Prostate gland (tissue), 2 donors: Measurements from ENCODE around the gene ZSWIM1. TPM values are rescaled to one million over a fixed set of nuclear protein-coding genes. Genes with fewer than 3 reads are reported as not detected.

ENCODE experiments used
- DNase-seq: peaks from one replicate; pipeline ENCODE4 v3.0.0-alpha.2; 2019; ENCODE audit warnings: low spot score
- H3K27ac ChIP-seq, 2 donors: fragments of 200-600 bp; sonication (generic); 2 replicates each; pipeline ENCODE4 v1.5.1; 2017 to 2019
- H3K27me3 ChIP-seq: fragments of 200-600 bp; sonication (generic); replicated peaks from 2 replicates; pipeline ENCODE4 v1.5.1; 2019; ENCODE audit not compliant: insufficient read depth
- H3K36me3 ChIP-seq, 2 donors: fragments of 200-600 bp; sonication (generic); 1 replicate in 1 of 2; 2 replicates in 1 of 2; pipeline versions ENCODE4 v1.5.1 to v1.8.1; 2017 to 2019
- H3K4me1 ChIP-seq: fragments of 200-600 bp; sonication (generic); replicated peaks from 2 replicates; pipeline ENCODE4 v1.5.1; 2019
- H3K4me3 ChIP-seq, 2 donors: fragments of 200-600 bp; sonication (generic); 2 replicates each; pipeline ENCODE4 v1.5.1; 2017 to 2019
- H3K9me3 ChIP-seq: fragments of 200-600 bp; sonication (generic); 2 replicates; pipeline ENCODE4 v1.5.1; 2017
- POLR2A ChIP-seq: fragments of 450-650 bp; IDR thresholded peaks from one replicate; pipeline ENCODE4 v1.6.1; 2016; ENCODE audit warnings: antibody characterized with exemption, mild to moderate bottlenecking
- POLR2AphosphoS5 ChIP-seq: sonication (generic); formaldehyde crosslinking; IDR thresholded peaks from one replicate; pipeline ENCODE4 v1.6.1; 2017; ENCODE audit warnings: antibody characterized with exemption
- WGBS: methylation state at CpG from one replicate; pipeline ENCODE4 v1.1.5; 2018; 5-methylcytosine and 5-hydroxymethylcytosine counted together
- intact Hi-C: fragments of 100-400 bp; cut with DNase I; formaldehyde crosslinking; loops from one replicate; pipeline ENCODE4 v1.14.2; 2022
- total RNA-seq, 2 donors: library from RNA; depleted of rRNA; stranded (reverse); fragments of >200 nt; gene quantifications; one replicate each; pipeline ENCODE4 v1.1.0, GENCODE V29; 2016
- TF ChIP-seq, protein P1 (sequence below), 4 experiments: fragments of 200-600 bp in 2 of 4; fragments of 450-650 bp in 2 of 4; sonication (generic) in 2 of 4; IDR thresholded peaks; 1 replicate in 3 of 4; 2 replicates in 1 of 4; pipeline ENCODE4 v1.5.1; 2016 to 2019; ENCODE audit warnings: antibody characterized with exemption in 4 of 4, mild to moderate bottlenecking in 2 of 4, moderate library complexity in 2 of 4

ZSWIM1 gene
- total RNA-seq, 2 donors from 2014 or later: 13.8 to 17.8 TPM

GRCh38 chr20:45874576-45874975, 6.5 kb upstream of the ZSWIM1 start:
- Histone ChIP-seq H3K4me1 (no peaks in the 10 kb centered on the region), H3K4me3 (no peak overlapping the region), H3K27ac (no peak overlapping the region), H3K27me3 (no peaks in the 10 kb centered on the region), H3K9me3 (no peaks in the 10 kb centered on the region), H3K36me3 (peaks cover 0 to 2% of the 10 kb centered on the region in 2 donors)
- TF ChIP-seq, protein P1, sequence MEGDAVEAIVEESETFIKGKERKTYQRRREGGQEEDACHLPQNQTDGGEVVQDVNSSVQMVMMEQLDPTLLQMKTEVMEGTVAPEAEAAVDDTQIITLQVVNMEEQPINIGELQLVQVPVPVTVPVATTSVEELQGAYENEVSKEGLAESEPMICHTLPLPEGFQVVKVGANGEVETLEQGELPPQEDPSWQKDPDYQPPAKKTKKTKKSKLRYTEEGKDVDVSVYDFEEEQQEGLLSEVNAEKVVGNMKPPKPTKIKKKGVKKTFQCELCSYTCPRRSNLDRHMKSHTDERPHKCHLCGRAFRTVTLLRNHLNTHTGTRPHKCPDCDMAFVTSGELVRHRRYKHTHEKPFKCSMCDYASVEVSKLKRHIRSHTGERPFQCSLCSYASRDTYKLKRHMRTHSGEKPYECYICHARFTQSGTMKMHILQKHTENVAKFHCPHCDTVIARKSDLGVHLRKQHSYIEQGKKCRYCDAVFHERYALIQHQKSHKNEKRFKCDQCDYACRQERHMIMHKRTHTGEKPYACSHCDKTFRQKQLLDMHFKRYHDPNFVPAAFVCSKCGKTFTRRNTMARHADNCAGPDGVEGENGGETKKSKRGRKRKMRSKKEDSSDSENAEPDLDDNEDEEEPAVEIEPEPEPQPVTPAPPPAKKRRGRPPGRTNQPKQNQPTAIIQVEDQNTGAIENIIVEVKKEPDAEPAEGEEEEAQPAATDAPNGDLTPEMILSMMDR (IDR thresholded peaks at IDR 0.05): no peak
- DNase-seq: no peak
- 58% methylated on average over 4 of the region's 4 CpGs for WGBS
- intact Hi-C loops: no loop called here

GRCh38 chr20:45878076-45878761, 2.8 kb upstream of the ZSWIM1 start:
- no peaks in the 10 kb centered on the region for H3K27me3 ChIP-seq
- peaks cover 0 to 2% of the 10 kb centered on the region in 2 donors for H3K36me3 ChIP-seq
- TF ChIP-seq POLR2AphosphoS5 (no peak), POLR2A (no peak)
- TF ChIP-seq, protein P1 (IDR thresholded peaks at IDR 0.05): no peak
- DNase-seq: no peak
- intact Hi-C loops: no loop called here
- 86% methylated on average over 13 of the region's 13 CpGs for WGBS
- no peaks in the 10 kb centered on the region for H3K4me1 ChIP-seq
- H3K9me3 ChIP-seq: no peaks in the 10 kb centered on the region
- H3K4me3 ChIP-seq: no peak overlapping the region
- H3K27ac ChIP-seq: no peak overlapping the region

- H3K27me3 ChIP-seq: no peaks in the 10 kb centered on the region
- 88% methylated on average over 4 of the region's 4 CpGs for WGBS
- DNase-seq: no peak
- no peaks in the 10 kb centered on the region for H3K4me1 ChIP-seq
- no peaks in the 10 kb centered on the region for H3K9me3 ChIP-seq
- H3K4me3 ChIP-seq: no peak overlapping the region
- intact Hi-C loops: no loop called here
- TF ChIP-seq POLR2AphosphoS5 (no peak), POLR2A (no peak)
- TF ChIP-seq, protein P1 (IDR thresholded peaks at IDR 0.05): no peak
- peaks cover 0 to 8% of the 10 kb centered on the region in 2 donors for H3K36me3 ChIP-seq
- H3K27ac ChIP-seq: no peak overlapping the region
Observed at GRCh38 chr20:45882469-45883099, 1.6 kb downstream of the ZSWIM1 start.

- TF ChIP-seq POLR2A (no peak), POLR2AphosphoS5 (no peak)
- TF ChIP-seq, protein P1 (IDR thresholded peaks at IDR 0.05): no peak
- 87% methylated on average over 9 of the region's 9 CpGs for WGBS
- intact Hi-C loops: no loop called here
- Histone ChIP-seq H3K9me3 (no peaks in the 10 kb centered on the region), H3K4me3 (no peak overlapping the region), H3K36me3 (peaks cover 0 to 8% of the 10 kb centered on the region in 2 donors), H3K27me3 (no peaks in the 10 kb centered on the region), H3K27ac (no peak overlapping the region), H3K4me1 (no peaks in the 10 kb centered on the region)
- DNase-seq: no peak
Observed at GRCh38 chr20:45883100-45883469, 2.1 kb downstream of the ZSWIM1 start.
